ENCODE data around the gene SERPINA4. TPM values are rescaled to one million over a fixed set of nuclear protein-coding genes. Genes with fewer than 3 reads are reported as not detected.
A peak's percentile ranks its signal among the peaks of the same experiment; 100 is the strongest.

SERPINA4 gene, protein sequence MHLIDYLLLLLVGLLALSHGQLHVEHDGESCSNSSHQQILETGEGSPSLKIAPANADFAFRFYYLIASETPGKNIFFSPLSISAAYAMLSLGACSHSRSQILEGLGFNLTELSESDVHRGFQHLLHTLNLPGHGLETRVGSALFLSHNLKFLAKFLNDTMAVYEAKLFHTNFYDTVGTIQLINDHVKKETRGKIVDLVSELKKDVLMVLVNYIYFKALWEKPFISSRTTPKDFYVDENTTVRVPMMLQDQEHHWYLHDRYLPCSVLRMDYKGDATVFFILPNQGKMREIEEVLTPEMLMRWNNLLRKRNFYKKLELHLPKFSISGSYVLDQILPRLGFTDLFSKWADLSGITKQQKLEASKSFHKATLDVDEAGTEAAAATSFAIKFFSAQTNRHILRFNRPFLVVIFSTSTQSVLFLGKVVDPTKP
- total RNA-seq = 10 to 100 TPM; 51.5 to 88.5 (median 59.7) TPM
- polyA plus RNA-seq = 100 to 1,000 TPM; 103 to 119 TPM

DNA sequence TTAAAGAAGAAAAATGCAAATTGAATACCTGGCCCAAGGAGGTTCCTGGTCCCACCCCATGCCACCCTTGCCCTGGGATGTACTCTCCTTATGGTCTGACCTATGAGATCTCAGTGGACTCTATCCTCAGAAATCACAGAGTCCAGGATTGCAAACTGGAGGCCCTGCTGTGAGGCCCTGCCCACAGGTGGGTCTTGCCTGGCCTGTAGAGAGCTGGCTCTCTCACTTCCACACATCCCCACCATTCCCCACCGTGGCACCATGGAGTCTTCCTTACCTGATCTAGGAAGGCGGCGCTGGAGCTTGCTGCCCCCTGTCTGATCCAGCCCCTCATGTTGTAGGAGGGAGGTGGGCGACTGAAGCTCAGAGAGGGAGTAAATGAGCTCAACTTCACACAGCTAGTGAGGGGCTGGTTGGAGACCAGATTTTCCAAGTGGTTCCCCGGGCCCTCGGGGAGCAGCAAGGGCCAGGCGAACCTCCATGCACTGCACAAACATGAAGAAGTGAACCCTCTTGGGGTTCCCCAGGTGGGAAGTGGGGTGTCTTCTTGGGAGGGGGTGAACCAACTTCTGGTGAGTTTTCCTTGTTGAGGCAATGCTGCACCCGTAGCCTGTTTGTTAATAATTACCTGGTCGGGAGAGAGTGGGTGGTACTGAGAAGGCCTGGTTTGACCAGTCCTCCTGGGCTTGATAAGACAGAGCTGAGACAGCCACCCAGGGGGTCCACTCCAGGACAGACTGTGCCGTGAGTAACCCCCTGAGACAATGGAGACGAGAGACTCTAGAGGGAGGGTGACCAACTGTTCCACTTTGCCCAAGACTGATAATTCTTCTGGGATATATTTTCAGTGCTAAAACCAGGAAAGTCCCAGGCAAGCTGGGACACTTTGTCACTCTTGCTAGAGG lies at the start of gene SERPINA4:
Gene SERPINA4 (plus strand): TSS at position 692 of the 905 bp plus-strand sequence. CDS start 2,041 bp downstream, outside the sequence.
- peak within 1 kb of the TSS; percentile 19 to 52 (median 30) for H3K4me3 ChIP-seq
- H3K36me3 ChIP-seq = no peaks in the 10 kb centered on the region
- FAIRE-seq (no peak), ATAC-seq (peak; percentile 72 to 90 (median 86)), DNase-seq (peak in 3 of 6 donors; percentile 51 to 67 (median 51))
- 47 to 50% methylated on average over 11 of the region's 11 CpGs for WGBS, 2 donors
- TF ChIP-seq, protein P1, sequence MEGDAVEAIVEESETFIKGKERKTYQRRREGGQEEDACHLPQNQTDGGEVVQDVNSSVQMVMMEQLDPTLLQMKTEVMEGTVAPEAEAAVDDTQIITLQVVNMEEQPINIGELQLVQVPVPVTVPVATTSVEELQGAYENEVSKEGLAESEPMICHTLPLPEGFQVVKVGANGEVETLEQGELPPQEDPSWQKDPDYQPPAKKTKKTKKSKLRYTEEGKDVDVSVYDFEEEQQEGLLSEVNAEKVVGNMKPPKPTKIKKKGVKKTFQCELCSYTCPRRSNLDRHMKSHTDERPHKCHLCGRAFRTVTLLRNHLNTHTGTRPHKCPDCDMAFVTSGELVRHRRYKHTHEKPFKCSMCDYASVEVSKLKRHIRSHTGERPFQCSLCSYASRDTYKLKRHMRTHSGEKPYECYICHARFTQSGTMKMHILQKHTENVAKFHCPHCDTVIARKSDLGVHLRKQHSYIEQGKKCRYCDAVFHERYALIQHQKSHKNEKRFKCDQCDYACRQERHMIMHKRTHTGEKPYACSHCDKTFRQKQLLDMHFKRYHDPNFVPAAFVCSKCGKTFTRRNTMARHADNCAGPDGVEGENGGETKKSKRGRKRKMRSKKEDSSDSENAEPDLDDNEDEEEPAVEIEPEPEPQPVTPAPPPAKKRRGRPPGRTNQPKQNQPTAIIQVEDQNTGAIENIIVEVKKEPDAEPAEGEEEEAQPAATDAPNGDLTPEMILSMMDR (IDR thresholded peaks at IDR 0.05) = no peak
- H3K4me1 ChIP-seq = peaks cover 5 to 36% (median 17%) of the 10 kb centered on the region in 3 donors
- no peaks in the 10 kb centered on the region for H3K9me3 ChIP-seq
- no peaks in the 10 kb centered on the region for H3K27me3 ChIP-seq
- H3K27ac ChIP-seq = peak within 1 kb of the TSS; percentile 61 to 85 (median 72)
- intact Hi-C loops (cut with DNase I) = no loop called here

DNA sequence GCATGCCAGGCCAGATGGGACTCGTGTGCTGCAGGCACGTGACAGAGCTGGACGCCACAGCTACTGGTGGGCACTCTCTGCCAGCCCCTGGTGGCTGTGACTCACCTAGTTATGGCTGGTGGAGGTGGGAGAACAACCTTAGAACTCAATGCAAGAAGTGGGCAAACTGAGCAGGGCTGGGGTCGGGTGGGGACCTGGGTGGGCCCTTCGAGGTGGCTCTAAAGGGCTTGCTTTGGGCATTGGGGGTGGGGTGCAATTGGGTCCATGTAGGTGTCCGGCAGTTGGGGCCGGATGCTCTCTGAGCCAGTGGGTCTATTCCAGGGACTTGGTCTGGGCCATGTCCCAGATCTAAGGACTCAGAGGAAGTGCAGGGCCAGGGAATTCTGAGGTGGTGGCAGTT lies 46.9 kb upstream of the SERPINA4 start:
- Histone ChIP-seq H3K27ac (no peak overlapping the region), H3K9me3 (no peaks in the 10 kb centered on the region), H3K27me3 (no peaks in the 10 kb centered on the region), H3K4me3 (no peak overlapping the region), H3K4me1 (no peaks in the 10 kb centered on the region), H3K36me3 (no peaks in the 10 kb centered on the region)
- WGBS, 2 donors = 81 to 89% methylated on average over 7 of the region's 7 CpGs
- TF ChIP-seq, protein P1 (IDR thresholded peaks at IDR 0.05) = no peak
- intact Hi-C loops (cut with DNase I) = no loop called here
- no peak for FAIRE-seq
- no peak for DNase-seq
- no peak for ATAC-seq

DNA sequence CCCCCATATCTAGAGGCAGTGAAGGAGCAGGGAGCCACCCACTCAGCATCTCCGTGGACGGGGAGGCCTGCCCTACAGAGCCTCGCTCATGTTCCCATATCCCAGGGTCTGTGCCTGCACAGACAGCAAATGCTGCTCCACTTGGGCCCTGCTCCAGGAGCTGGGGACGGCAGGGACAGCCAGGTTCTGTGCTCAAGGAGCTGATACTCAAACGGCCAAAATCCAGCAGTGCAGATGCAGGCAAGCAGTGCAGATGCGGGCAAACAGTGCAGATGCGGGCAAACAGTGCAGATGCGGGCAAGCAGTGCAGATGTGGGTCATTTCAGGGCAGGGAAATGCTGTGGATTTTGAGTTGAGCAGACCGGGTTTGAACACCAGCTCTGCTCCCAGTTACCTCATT lies 45.8 kb upstream of the SERPINA4 start:
- Histone ChIP-seq H3K9me3 (no peaks in the 10 kb centered on the region), H3K4me1 (no peaks in the 10 kb centered on the region), H3K27me3 (no peaks in the 10 kb centered on the region), H3K27ac (no peak overlapping the region), H3K36me3 (no peaks in the 10 kb centered on the region), H3K4me3 (no peak overlapping the region)
- DNase-seq (no peak), FAIRE-seq (no peak), ATAC-seq (no peak)
- TF ChIP-seq, protein P1 (IDR thresholded peaks at IDR 0.05) = no peak
- WGBS, 2 donors = 77 to 85% methylated on average over 9 of the region's 9 CpGs
- intact Hi-C loops (cut with DNase I) = no loop called here

DNA sequence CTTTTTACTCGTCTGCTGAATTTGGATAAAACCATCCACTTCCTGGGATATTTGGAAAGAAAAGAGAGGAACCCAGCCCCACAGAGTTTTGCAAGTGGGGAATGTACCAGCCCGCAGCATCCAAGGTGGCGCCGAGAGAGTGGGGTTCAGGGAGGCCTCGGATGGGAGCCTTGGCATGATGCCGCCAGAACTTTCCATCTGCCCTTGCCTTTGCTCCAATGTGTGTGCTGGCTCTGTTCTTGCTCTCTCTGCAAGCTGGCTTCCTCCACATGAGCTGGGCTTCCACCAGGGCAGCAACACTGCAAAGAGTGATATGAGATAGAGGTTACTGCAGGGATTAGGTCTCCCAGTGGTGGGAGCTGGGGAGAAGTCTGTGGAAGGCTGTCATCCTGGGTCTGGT lies 45.4 kb upstream of the SERPINA4 start:
- H3K4me1 ChIP-seq = no peaks in the 10 kb centered on the region
- no peaks in the 10 kb centered on the region for H3K27me3 ChIP-seq
- DNase-seq (no peak), FAIRE-seq (no peak), ATAC-seq (no peak)
- no peak overlapping the region for H3K4me3 ChIP-seq
- H3K9me3 ChIP-seq = no peaks in the 10 kb centered on the region
- H3K27ac ChIP-seq = no peak overlapping the region
- WGBS, 2 donors = 84 to 88% methylated on average over 6 of the region's 6 CpGs
- intact Hi-C loops (cut with DNase I) = no loop called here
- TF ChIP-seq, protein P1 (IDR thresholded peaks at IDR 0.05) = no peak
- H3K36me3 ChIP-seq = no peaks in the 10 kb centered on the region
